NT2/D1 (cell line): Measurements from ENCODE around the gene ELMO1.

Source experiments
- DNase-seq: peaks from one replicate; pipeline ENCODE4 v3.0.0-alpha.2; 2011; ENCODE audit warnings: low read depth, low spot score
- H3K27me3 ChIP-seq: 2 replicates; pipeline ENCODE4 v1.6.0; 2011; ENCODE audit warnings: mild to moderate bottlenecking; ENCODE audit not compliant: insufficient read length, insufficient read depth
- H3K36me3 ChIP-seq: 2 replicates; pipeline ENCODE4 v1.6.1; 2011; ENCODE audit warnings: mild to moderate bottlenecking, low read length, mixed read lengths; ENCODE audit not compliant: insufficient read depth, insufficient read length
- H3K4me1 ChIP-seq: 2 replicates; pipeline ENCODE4 v1.5.1; 2011; ENCODE audit not compliant: insufficient read depth, insufficient read length
- H3K4me3 ChIP-seq: 2 replicates; pipeline ENCODE4 v1.5.1; 2011; ENCODE audit warnings: low read depth; ENCODE audit not compliant: insufficient read length
- H3K9ac ChIP-seq: 2 replicates; pipeline ENCODE4 v1.6.0; 2011; ENCODE audit warnings: low read depth; ENCODE audit not compliant: insufficient read length
- H3K9me3 ChIP-seq: 2 replicates; pipeline ENCODE4 v1.5.1; 2011; ENCODE audit warnings: mild to moderate bottlenecking, low read length; ENCODE audit not compliant: insufficient read depth
- SUZ12 ChIP-seq: IDR thresholded peaks from 2 replicates; pipeline ENCODE4 v1.6.1; 2011; ENCODE audit not compliant: insufficient read length, insufficient read depth; ENCODE audit errors: extremely low read depth
- YY1 ChIP-seq: IDR thresholded peaks from 2 replicates; pipeline ENCODE4 v1.6.1; 2011; ENCODE audit not compliant: insufficient read length, insufficient read depth
- ZNF274 ChIP-seq: IDR thresholded peaks from 2 replicates; pipeline ENCODE4 v1.6.1; 2011; ENCODE audit warnings: mild to moderate bottlenecking, low read depth, low read length

ELMO1 gene

DNA sequence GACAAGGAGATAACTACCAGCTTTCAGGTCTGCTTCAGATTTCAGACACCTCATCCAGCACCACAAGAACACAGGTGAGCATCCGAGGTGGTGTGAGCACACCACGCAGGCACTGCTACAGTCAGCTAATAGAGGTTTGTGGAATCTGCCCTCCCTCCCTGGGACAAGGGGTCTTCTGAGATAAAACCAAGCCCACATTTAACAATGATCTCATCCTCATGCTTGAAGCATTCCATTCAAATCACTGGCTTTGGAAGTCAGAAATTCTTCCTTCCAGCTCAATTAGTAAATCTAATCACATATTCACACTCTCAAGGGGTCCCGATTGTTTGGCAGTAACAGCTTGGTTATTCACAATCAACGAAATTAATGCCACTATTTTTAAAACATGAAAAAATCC lies 331.4 kb downstream of the ELMO1 start:
- Histone ChIP-seq H3K9me3 (peaks cover 19% of the 10 kb centered on the region), H3K9ac (no peak overlapping the region), H3K4me1 (peaks cover 3% of the 10 kb centered on the region), H3K27me3 (no peaks in the 10 kb centered on the region), H3K4me3 (no peak overlapping the region), H3K36me3 (no peaks in the 10 kb centered on the region)
- TF ChIP-seq SUZ12 = no peak
- peak; percentile 83 for DNase-seq

DNA sequence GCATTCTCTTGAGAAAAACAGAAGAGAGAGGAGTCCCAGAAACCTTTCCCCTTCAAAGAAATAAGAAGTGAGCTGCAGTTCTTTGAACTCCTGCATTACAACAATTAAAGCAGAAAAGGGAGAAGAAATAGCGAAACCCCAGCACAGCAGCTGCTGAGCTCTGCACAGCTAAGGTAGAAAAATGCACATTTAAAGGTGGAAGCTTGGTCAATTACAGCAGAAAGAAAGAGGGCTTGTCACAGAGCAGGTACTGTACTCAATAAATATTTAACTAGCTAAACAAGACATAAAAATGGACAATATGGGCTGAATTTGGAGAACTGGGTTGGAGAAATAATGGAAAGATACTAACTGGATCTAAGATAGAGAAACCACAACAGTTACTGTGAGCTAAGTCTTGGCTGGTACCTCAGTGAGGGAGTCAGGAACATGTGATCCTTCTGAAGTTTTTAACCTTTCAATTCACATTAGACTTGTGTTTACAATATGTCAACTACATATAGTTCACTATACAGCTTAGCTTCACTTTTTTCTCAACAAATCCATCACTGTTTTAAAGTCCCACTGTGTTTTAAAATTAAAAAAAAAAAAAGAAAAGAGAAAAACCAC lies 332.5 kb downstream of the ELMO1 start:
- Histone ChIP-seq H3K36me3 (no peaks in the 10 kb centered on the region), H3K4me1 (peaks cover 3% of the 10 kb centered on the region), H3K9ac (no peak overlapping the region), H3K27me3 (no peaks in the 10 kb centered on the region), H3K4me3 (no peak overlapping the region), H3K9me3 (peaks cover 22% of the 10 kb centered on the region)
- no peak for DNase-seq
- no peak for TF ChIP-seq YY1

DNA sequence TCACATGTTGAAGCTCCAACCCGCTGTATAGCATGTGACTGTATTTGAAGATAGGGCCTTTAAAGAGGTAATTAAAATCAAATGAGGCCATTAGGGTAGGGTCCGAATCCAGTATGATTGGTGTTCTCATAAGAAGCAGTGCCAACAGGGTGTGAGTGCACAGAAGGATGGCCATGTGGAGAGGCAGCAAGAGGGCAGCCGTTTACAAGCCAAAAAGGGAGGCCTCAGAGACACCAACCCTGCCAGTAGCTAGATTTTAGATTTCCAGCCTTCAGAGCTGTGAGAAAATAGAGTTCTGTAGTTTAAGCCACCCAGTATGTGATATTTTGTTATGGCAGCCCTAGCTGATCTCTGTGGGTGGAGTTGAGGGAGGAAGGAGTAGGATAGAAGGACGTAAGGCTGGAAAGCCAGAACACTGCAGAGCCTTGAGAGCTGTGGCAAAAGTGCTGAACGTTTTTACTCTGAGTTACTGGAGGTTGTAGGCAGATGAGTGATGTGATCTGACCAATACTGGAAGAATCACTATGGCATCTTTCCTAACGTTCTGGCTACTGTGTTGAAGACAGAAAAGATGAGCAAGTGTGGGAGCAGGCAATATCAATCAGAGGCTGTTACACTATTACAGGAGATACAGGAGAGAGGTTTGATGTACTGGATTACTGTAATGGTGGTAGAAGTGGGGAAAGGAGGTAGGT lies 334.9 kb downstream of the ELMO1 start:
- Histone ChIP-seq H3K4me3 (no peak overlapping the region), H3K9ac (no peak overlapping the region), H3K36me3 (no peaks in the 10 kb centered on the region), H3K9me3 (peaks cover 8% of the 10 kb centered on the region; the same call in 1 of the 2 replicates), H3K4me1 (peaks cover 3% of the 10 kb centered on the region), H3K27me3 (no peaks in the 10 kb centered on the region)
- no peak for DNase-seq
- no peak for TF ChIP-seq SUZ12
- TF ChIP-seq YY1 = no peak
- no peak for TF ChIP-seq ZNF274

- no peak overlapping the region for H3K9ac ChIP-seq
- peaks cover 8% of the 10 kb centered on the region; the same call in 1 of the 2 replicates for H3K9me3 ChIP-seq
- H3K4me1 ChIP-seq = peaks cover 3% of the 10 kb centered on the region
- TF ChIP-seq ZNF274 (no peak), SUZ12 (no peak)
- H3K4me3 ChIP-seq = no peak overlapping the region
- no peak for DNase-seq
- no peaks in the 10 kb centered on the region for H3K36me3 ChIP-seq
- H3K27me3 ChIP-seq = no peaks in the 10 kb centered on the region
These were observed 335.8 kb downstream of the ELMO1 start for GRCh38 chr7:37112876-37113275.

- no peak for DNase-seq
- H3K27me3 ChIP-seq = no peaks in the 10 kb centered on the region
- no peaks in the 10 kb centered on the region for H3K36me3 ChIP-seq
- no peak overlapping the region for H3K4me3 ChIP-seq
- no peak for TF ChIP-seq SUZ12
- TF ChIP-seq YY1 = no peak
- no peak for TF ChIP-seq ZNF274
- peaks cover 3% of the 10 kb centered on the region for H3K4me1 ChIP-seq
- H3K9ac ChIP-seq = no peak overlapping the region
- peaks cover 8% of the 10 kb centered on the region; the same call in 1 of the 2 replicates for H3K9me3 ChIP-seq
These were observed 336.4 kb downstream of the ELMO1 start for GRCh38 chr7:37112218-37112617.

DNA sequence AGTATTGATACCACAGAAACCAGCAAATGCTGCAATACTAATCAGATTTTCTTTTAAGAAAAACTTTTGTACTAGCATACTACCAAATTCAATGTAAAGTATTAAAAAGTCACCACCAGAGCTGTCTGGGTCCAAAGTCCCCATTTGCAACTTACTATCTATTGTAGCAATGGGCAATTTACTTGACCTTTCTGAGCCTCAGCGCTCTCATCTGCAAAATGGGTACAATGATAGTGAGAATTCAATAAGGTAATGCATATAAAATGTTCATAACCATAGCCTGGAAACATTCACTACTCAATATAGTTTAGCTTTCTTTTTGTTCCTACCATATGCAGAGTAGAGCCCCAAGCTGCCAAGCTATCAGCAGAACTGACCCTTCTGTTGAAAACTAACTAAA lies 337.2 kb downstream of the ELMO1 start:
- Histone ChIP-seq H3K4me3 (no peak overlapping the region), H3K36me3 (no peaks in the 10 kb centered on the region), H3K9ac (no peak overlapping the region), H3K9me3 (peaks cover 8% of the 10 kb centered on the region; the same call in 1 of the 2 replicates), H3K27me3 (no peaks in the 10 kb centered on the region), H3K4me1 (no peaks in the 10 kb centered on the region)
- DNase-seq = no peak
- TF ChIP-seq YY1 = no peak
- no peak for TF ChIP-seq SUZ12
- TF ChIP-seq ZNF274 = no peak

DNA sequence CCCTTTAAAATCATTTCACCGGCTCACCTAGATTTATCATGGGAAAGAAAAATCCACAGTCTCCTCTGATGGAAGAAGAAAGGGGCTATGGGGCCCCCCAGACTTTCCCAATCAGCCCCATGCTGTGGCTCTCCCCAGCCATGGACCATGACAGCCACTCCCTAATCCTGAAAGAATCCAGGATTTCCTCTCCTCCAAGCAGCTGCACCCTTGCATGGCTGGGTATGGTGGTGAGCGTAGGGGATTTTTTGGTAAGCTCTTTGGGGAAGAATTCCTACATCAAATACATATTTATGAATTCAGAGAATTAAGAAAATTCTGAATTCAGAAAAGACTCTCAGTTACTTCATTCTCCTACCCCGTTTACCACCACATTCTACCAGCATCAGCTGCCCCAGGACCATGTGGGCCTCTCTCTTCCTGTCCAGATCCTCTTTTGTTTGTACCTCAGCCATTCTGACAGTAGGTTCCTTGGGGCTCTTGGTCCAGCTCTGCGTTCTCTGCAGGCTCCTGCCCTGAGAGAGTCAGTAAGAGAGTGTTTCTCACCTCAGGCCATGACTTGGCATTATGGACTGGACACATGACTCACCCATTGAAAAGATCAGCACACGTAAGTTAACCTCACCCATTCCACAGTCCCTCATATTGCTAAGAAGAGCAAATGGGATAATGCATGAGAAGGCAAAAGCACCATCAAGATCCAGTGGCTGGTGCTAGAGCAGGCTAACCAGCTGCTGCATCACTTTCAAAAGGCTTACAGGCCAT lies 337.8 kb downstream of the ELMO1 start:
- Histone ChIP-seq H3K4me1 (no peaks in the 10 kb centered on the region), H3K9ac (no peak overlapping the region), H3K4me3 (no peak overlapping the region), H3K36me3 (no peaks in the 10 kb centered on the region), H3K9me3 (peaks cover 8% of the 10 kb centered on the region; the same call in 1 of the 2 replicates), H3K27me3 (no peaks in the 10 kb centered on the region)
- TF ChIP-seq SUZ12 = no peak
- TF ChIP-seq ZNF274 = no peak
- TF ChIP-seq YY1 = no peak
- DNase-seq = no peak
